ENCODE data around the gene ADAM33.

ADAM33 gene

DNA sequence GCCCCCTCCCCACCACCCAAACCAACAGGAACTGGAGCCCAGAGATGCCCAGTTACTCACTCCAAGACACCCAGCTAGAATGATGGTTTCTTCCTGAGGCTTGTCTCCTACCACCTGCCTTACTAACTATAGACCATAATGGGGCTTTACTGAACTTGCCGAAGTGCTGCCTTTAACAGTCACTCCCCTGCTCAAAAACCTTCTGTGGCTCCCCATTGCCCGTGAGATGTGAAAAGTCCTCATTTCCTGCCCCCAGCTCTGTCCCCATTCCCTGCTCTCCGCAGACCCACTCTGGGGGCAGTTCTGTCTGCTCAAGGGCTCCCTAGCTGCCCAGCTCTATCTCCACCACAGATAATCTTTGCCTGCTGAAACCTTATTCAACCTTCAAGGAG is 25.7 kb upstream of the ADAM33 start:
- DNase-seq, result no peak

DNA sequence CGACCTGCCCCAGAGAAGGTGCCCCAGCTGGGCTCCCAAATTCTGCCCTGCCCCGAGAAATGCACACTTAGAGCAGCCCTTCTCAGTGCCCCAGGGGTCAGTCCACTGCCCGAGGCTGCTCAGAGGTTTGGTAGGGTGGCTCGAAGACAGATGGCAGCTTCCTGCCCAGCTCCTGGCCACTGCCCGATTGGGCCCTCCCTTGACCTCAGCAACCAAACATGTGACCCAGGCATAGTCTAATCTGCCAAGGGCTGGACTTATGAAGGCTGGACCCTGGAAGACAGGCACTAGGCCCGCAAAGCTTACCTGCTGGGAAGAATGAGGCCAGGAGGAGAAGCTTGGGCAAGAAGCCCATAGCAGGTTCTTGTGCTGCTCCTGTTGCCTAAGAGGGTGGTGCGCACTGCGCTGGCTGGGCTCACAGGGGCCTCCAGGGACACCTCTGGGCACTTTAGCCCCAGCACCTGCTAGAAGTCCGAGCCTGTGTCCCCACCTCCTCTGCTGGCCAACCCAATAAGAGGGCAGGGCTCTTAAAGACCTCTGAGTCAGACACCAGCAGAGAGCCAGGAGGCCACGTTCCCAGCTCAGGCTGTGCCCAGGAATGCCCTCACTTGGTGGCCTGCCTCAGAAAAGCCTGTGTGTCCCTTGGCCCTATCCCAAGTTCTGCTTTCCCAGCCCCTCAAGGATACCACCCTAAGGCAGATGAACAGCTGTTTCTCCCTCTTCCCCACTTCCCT is 25.1 kb upstream of the ADAM33 start:
- no peak for DNase-seq

DNA sequence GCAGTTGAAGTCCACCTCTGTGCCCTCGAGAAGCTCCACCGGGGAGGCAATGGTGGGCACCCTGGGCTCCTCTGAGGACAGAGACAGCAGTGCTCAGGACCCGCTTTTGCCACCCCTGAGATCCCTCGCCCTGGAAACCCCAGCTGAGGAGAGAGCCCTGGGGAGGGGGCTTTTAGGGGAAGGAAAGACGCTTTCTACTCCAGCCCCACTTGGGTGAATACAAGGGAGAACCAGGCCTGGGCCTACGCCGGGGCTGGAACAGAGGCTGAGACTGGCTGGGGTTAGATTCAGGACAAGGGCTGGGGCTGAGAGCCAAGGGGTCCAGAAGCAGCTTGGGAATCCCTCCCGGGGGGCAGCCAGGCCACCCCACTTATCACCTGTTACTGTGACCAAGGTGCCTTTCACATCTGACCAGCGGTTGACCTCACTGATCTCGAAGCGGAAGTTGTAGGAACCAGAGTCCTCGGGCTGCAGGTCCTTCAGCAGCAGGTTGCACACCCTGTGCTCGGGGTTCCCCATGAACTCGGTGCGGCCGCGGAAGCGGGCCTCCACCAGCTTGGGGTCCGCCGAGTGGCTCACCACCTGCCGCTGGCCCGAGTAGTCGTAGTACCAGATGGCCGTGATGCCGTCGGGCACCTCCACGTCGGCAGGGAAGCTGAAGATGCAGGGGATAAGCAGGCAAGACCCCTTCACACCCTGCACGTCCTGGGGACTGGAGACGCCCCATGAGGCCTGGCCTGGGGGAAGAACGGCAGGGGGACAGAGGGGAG is 24.3 kb upstream of the ADAM33 start:
- DNase-seq, result no peak

DNA sequence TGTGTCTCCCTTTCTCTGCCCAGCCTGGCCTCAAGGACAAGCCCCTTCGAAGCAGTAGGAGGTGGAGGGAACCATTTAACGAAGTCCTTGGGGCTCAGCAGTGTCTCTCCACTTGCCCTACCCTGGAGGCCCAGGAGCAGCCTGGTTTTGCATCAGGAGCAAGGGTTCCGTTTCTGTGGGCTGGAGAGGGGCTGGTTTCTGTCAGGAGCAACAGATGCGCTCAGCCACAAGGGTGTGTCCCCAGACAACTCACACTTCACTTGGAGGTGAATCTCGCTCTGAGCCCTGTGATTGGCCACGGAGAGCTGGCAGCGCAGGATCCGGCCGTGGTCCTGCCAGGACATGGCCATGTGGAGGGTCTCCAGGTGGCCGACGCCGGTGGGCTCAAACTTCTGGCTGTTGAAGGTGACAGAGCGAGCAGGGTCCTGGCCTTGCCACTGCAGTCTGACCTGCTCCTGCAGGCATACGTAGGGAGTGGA is 23.7 kb upstream of the ADAM33 start:
- no peak for DNase-seq

DNA sequence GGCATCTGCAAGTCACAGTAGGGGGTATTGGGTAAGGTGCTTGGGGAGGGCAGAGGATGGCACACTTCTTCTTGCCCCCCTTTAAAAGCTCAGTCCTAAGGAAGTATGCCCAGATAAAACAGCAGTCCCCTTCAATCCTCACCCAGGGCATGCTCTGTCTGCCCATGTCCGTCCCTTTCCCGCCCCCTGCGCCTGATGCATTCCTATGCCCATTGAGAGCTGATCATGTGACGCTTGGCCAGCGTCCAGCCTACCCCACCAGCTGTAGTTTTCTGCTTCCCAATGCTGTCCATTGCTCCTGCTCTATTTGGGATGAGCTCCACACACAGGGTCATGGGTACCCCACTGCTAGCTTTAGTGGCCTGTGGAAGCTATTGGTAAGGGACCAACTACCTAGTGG is 22.3 kb upstream of the ADAM33 start:
- no peak for DNase-seq

DNA sequence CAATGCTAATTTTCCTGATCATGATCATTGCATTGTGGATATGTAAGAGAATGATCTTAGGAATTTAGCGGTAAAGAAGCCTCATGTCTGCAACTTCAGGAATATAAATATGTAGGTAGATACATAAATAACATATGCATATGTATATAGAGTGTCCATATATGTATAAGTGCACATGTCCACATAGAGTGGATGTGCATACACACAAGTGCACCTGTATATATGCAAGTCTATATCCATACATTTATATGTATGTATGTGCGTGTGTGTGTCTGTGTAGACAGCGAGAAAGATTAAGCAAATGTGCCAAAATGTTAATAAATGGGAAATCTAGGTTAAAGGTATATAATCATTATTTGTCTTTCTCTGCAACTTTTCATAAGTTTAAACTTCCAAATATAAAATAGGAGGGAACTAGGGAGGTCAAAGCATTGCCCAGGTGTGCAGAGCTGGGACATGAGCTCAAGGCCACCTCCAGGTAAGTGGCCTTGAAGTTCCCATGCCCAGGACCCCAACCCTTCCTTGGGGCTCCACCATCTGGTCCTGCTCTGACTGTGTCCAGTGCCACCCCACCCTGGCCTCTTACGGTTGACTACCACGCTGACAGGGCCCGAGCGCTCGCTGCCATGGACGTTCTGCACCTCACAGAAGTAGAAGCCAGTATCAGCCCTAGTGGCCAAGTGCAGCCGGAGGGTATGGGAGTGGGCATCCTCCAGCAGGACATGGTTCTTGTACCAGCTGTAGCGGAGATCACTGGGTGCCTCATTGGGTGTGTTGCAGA is 21.0 kb upstream of the ADAM33 start:
- DNase-seq, result no peak

DNA sequence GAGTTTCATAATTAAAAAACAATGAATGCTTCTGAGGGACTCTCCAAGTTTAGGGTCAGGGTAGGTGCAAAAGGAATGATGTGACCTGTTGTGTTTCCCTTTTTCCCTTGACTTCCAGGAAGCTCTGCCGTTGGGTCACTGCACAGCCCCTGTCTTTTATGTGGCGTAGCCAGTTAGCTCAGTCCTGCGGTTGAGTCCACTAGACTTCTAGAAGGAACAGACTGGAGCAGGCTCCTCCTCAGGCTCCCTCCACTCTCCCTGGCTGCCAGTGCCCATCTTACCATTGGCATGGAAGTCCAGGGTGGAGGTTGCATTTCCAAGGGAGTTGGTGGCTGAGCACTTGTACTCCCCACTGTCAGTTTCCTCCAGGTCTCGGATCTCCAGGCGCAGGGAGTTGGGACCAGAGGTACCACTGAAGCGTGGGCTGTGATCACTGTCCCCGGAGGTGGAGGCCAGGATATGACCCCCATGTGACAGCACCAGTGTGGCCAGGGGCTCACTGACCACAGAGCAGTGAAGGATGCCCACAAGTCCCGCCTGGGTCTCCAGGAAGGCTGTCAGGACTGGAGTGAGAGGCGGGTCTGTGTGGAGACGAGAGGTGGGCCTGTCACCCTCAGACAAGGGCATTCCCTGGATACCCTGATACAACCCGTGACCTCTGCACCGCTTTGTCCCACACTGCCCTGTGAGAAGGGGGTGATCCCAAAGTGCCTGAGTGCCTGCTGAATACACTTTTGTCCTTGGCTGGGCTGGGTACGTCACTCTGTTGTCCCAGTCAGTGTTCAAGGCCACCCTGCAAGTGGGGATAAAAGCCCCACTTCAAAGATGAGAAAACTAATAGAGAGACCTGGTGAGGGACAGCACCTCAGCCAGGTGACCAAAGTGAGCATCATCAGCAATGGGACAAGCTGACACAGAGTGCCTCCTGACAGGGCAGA is 19.5 kb upstream of the ADAM33 start:
- DNase-seq, result no peak

DNA sequence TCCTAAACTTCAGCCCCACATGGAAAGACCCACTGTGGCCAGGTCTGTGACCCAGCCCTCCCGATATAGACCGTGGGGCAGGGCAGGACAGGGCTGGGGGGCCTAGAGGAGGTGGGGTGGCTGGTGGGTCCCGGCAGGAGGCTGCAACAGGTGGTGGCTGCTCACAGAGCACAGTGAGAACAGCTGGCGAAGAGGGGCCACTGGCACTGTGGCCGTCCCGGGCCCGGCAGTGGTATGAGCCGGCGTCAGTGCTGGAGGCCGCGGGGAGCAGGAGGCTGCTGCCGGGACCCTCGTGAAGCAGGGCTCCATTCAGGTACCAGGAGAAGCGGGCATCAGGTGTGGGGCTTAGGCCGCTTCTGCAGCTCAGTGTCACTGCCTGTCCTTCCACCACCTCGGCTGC is 17.2 kb upstream of the ADAM33 start:
- no peak for DNase-seq

DNA sequence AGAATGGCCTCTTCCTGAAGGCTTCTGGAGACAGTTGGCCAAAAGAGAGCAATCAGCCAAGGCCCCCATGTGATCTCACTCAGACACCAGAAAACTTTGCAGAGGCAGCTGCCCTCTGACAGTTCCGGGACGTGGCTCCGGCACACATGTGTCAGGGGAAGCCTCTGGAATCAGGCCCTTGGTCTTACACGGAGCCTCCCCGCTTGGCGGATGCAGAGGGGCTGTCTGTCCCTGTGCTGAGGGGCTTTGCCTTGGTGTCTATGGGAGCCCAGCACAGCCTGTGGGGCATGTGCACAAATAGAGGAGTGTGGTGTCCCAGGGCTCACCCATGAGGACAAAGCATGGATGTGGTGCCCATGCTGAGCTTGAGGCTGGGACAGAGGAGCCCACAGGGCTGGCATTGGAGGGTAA is 16.8 kb upstream of the ADAM33 start:
- no peak for DNase-seq

DNA sequence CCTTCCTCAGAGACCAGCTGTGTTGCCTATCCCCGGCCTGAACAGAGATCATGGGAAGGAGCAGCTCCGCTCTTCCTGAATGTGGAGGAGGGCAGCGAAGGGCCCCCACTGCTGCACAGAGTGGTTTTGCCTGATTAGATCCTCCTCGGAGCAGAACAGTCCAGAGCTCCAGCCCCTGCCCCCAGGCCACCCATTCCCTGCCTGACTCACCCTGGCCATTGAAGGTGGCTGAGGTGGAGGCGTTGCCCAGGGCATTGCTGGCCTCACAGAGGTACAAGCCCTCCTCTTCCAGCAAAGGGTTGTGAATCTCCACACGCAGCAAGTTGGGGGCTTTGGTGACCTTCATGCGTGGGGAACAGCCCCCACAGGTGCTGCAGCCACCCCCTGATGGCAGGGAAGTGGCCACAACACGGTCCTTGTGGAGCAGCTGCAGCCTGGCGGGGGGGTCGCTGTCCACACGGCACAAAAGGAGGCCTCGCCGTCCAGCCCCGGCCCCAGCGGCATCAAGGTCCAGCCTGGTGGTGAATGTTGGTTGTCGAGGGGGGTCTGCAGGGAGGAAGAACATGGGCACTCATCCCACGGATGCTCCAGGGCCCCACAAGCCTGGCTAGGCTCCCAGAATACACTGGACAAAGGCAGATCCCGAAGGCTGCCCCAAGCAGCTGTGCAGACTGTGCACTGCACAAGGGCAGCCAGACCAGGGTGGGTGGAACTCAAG is 15.9 kb upstream of the ADAM33 start:
- no peak for DNase-seq

DNA sequence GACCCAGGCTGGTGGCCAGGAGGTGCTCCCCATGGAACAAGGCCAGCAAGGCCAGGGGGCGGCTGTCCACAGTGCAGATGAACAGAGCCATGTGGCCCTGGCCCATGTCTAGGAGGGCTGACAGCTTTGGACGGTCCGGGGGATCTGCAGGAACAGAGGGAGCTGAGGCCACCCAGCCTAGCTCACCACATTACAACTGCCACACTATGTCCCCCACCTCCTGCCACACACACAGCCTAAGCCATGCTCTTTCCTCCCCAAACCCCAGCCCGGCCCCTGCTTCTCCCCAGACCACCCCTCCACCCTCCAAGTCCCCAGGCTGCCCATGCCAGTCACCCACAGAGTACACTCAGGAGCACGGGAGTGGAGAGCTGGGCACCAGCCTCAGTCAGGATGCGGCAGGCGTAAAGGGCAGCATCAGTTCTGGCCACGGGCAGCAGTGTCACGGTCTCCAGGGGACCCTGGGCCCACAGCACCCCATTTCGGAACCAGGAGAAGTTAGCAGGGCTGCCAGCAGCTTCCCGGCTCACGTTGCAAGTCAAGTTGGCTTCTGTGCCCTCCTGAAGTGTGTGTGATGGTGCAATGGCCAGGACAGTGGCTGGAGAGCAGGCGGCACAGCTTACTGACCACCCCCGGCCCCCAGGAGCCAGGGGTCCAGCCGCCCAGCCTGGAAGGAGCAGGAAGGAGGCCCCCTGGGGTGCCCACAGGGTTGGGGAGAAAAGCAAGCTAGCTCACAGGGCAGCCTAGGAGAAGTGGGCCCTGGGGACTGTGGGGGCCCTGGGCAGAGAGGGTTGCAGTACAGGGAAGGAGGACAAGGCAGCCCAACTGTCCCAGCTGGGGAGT is 15.2 kb upstream of the ADAM33 start:
- no peak for DNase-seq

DNA sequence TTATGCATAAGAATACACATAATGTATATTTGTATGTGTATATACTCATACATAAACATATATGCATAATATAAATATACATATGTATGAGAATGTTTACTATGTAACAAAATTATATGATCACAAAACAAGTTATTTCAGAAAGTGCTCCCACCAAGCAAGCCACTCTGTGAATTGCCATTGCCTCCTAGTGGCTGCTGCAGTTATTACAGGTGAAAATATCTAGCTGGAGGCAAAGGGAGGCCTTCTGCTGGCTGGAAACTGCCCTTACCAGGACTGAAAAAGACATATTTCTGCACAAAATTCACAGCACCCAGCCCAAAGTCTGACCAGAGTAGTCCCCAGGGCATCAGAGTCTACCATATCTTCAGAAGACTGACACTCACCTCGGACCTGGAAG is 14.4 kb upstream of the ADAM33 start:
- peak; percentile 44 for DNase-seq

DNA sequence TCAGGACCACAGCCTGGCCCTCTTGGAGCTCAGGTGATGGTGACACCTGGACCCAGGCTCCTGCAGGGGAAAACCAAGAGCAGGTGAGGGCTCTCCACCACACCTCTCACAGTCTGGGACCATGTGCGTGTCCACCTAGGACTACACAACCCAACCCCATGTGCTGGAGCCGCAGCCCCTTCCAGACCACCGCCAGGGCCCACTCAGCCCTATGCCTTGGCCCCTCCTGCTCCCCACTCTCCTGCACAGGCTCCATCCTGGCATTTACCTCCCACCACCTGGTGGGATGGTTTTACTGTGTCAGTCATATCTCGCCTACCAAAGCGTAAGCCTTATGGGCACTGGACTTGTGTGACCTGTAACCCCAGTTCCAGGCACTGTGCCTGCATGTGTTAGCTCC is 13.1 kb upstream of the ADAM33 start:
- DNase-seq, result no peak

DNA sequence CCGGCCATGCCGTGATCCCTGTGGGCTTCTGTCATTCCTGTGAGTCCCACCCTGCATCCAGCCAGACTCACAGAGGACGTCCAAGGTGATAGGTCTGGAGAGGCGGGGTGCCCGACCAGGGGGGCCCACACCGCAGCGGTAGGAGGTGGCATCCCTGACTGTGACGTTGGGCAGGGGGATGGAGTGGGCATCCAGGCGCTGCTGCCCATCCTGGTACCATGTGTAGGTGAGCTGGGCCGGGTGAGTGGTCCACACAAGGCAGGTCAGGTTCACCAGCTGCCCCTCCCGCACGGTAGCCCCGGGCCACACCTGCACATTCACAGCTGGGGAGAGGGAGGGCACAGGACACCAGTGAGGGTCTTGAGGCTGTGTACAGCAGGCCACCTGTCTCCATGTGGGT is 11.6 kb upstream of the ADAM33 start:
- DNase-seq, result no peak

DNA sequence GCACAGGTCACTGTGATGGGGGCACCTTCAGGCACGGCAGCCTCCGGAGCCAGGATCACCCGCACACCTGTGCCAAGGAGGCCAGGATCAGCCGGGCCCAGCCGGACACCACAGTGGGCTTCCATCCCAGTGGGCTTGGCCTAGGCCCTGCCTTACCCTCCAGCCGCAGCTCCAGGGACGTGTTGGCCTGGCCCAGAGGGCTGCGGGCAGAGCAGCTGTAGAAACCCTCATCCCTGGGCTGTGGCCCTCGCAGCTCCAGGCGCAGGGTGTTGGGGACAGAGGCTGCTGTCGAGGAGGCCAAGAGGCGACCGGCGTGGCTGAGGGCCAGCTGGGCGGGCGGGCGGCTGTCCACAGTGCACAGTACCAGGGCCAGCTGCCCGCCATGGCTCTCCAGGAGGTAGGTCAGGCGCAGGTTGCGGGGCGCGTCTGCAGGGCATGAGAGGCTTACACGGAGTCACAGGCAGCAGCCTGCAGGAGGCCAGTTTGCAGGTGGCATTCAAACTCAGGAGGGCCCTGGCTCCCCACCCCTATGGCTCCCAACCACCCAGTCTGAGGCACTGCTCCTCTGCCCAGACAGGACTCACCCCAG is 11.0 kb upstream of the ADAM33 start:
- no peak for DNase-seq

DNA sequence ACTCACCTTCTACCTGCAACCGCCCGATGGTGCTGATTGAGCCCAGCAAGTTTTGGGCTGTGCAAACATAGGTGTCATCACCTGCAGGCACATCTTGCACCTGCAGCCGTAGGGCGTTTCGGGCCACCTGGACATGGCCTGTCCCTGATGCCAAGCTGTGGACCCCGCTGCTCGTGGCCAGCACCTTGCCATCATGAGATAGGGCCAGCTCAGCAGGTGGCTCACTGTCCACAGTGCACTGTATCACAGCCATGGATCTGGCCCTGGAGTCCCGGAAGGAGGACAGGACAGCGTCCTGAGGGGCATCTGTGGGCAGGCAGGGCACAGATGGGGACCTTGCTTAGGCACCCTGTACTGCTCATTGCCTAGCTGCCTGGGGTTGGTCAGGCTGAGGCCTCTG is 10.1 kb upstream of the ADAM33 start:
- no peak for DNase-seq

DNA sequence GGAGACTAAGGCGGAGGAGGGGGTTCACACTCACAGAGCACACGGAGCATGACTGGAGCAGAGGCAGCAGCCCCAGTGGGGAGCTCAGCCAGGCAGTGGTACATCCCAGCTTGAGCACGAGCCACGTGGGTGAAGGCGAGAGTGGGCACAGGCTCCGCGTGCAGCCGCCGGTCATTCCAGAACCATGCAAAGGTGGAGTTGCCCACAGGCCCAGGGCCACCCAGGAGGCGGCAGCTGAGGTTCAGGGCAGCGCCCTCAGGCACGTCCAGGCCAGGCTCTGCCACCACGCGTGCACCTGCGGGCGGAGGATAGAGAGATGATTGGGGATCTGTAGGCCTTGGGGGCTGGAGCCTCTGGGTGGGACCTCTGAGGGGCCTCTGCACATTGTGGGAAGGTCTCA is 9.5 kb upstream of the ADAM33 start:
- no peak for DNase-seq

DNA sequence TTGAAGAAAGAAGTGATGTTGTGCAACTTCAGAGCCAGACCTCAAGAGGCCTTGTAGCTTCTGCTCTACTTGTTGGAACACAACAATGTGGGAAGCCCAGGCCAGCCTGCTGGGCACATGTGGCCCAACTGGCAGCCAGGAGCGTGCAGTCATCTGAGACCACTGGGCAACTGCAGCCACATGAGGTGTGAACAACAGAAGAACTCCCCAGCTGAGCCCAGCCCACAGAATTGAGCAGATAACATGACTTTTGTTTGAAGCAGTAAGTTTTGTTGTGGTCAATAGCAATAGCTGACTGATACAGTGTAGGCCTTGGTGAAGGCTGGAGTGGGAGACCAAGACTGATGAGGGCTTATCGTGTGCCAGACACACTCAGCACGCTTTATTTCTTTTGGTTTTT is 8.6 kb upstream of the ADAM33 start:
- no peak for DNase-seq

DNA sequence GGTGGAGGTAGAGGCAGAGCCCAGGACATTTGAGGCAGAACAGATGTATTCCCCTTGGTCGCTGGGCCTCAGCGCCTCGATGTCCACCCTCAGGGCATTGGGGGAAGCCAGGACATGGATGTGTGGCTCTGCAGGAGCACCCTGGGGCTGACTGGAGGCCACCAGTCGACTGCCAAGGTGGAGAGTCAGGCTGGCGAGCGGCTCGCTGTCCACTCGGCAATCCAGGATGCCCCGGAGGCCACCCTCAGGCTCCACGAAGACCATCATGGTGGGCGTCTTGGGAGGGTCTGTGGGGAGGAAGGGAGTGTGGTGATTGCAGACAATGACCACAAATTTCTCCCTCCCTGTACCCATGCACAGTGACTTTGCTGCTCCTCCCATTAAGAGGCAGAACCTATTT is 8.2 kb upstream of the ADAM33 start:
- no peak for DNase-seq

DNA sequence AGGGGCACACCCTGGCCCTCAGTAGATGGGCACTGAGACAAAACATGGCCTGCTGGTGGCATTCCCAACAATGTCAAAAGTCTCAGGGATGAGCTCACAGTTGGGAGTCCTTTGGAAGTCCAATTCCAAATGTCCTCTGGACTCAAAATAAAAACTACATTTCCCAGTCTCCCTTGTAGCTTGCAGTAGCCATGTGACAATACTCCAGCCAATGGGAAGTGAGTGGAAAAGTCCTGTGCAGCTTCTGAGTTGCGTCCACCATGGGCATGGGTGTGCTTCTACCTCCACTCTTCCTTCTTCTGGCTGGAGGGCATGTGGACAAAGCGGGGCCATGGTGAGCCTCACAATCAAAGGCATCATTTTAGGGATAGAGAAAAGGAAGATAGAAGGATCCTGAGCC is 5.8 kb upstream of the ADAM33 start:
- no peak for DNase-seq
